HG02759 (cell line): ENCODE results near the gene NT5DC3.

Source experiments
- ATAC-seq: cut with Tn5 transposase; IDR thresholded peaks from one replicate; pipeline ENCODE4 v1.9.1; 2021; ENCODE audit warnings: mild to moderate bottlenecking, moderate library complexity; ENCODE audit not compliant: unreplicated experiment

The NT5DC3 gene

GRCh38 chr12:103785243-103786031 is 55.6 kb downstream of the NT5DC3 start:
- ATAC-seq = no peak

- no peak for ATAC-seq
Measured at GRCh38 chr12:103783744-103784664, 57.0 kb downstream of the NT5DC3 start.

GRCh38 chr12:103782399-103782798 is 58.6 kb downstream of the NT5DC3 start:
- no peak for ATAC-seq

- no peak for ATAC-seq
Measured at GRCh38 chr12:103780992-103781391, 60.0 kb downstream of the NT5DC3 start.

GRCh38 chr12:103780093-103780440 is 61.0 kb downstream of the NT5DC3 start:
- no peak for ATAC-seq

- no peak for ATAC-seq
Measured at GRCh38 chr12:103779410-103780092, 61.5 kb downstream of the NT5DC3 start.

GRCh38 chr12:103778781-103779180 is 62.3 kb downstream of the NT5DC3 start:
- ATAC-seq = no peak

- no peak for ATAC-seq
Measured at GRCh38 chr12:103774977-103775560, 66.0 kb downstream of the NT5DC3 start.

GRCh38 chr12:103773109-103773910 is 67.7 kb downstream of the NT5DC3 start:
- no peak for ATAC-seq

GRCh38 chr12:103772367-103773108 is 68.5 kb downstream of the NT5DC3 start:
- ATAC-seq = no peak

GRCh38 chr12:103771466-103771865 is 69.6 kb downstream of the NT5DC3 start:
- ATAC-seq = no peak

- ATAC-seq = no peak
Measured at GRCh38 chr12:103769240-103769945, 71.6 kb downstream of the NT5DC3 start.

GRCh38 chr12:103768467-103769123 is 72.4 kb downstream of the NT5DC3 start:
- ATAC-seq = no peak

GRCh38 chr12:103766028-103766427 is 75.0 kb downstream of the NT5DC3 start:
- ATAC-seq = no peak

GRCh38 chr12:103765322-103765721 is 75.7 kb downstream of the NT5DC3 start:
- no peak for ATAC-seq

- no peak for ATAC-seq
Measured at GRCh38 chr12:103762473-103762872, 78.6 kb downstream of the NT5DC3 start.

- no peak for ATAC-seq
Measured at GRCh38 chr12:103758310-103759089, 82.5 kb downstream of the NT5DC3 start.

GRCh38 chr12:103757248-103757647 is 83.8 kb downstream of the NT5DC3 start:
- no peak for ATAC-seq
